ENCODE measurements around the gene DLK2. TPM values are rescaled to one million over a fixed set of nuclear protein-coding genes. Genes with fewer than 3 reads are reported as not detected.
A peak's percentile ranks its signal among the peaks of the same experiment; 100 is the strongest.

Gene DLK2
- total and polyA plus RNA-seq, 2 of the 13 experiments (the other 11 are each of a cell fraction or from before 2014, with no cell fraction given), result 1.2 to 3.8 TPM

DNA sequence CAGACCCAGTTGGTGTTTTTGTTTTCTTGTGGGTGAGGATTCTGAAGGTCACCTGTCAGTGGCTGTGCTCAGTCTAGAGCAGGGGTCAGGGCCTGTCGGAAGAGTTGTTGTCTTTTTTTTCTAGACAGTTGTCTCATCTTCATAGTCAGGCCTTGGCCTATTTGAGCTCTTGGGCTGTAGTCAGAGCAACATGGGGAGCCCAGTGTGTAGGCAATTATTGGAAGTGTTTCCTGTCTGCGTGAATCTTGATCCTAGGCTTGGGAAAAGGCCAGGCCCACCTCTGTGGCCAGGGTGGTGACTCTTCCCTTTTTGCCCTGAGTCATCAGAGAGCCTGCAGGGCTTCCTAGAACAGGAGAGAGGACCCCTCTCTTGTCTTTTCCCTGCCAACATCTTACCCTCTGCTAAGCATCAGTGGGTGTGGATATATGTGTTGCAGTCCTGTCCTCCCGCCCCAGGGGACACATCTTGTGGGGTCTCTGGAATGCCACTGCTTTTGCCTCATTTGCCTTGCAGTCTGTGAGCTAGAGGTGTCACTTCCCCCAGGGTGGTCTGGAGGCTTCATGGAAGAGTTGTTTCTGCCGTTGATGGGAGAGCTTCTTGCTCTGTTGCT lies 33.4 kb upstream of the DLK2 start (continued):
- TF ChIP-seq ZHX2 (IDR thresholded peaks at IDR 0.05; ENCODE audit: low read depth), result no peak
- no peak for TF ChIP-seq ZHX2 (CRISPR knock-in tag; IDR thresholded peaks at IDR 0.05; ENCODE audit: borderline replicate concordance)
- TF ChIP-seq NFE2 (CRISPR knock-in tag; IDR thresholded peaks at IDR 0.05), result no peak
- peak; percentile 100 for TF ChIP-seq ZBTB26 (CRISPR knock-in tag; IDR thresholded peaks at IDR 0.05; ENCODE audit: borderline replicate concordance)
- no peak for TF ChIP-seq ZNF703 (CRISPR knock-in tag; IDR thresholded peaks at IDR 0.05; ENCODE audit: borderline replicate concordance)
- no peak for TF ChIP-seq MXD1 (CRISPR knock-in tag; IDR thresholded peaks at IDR 0.05)
- TF ChIP-seq HOXA5 (CRISPR knock-in tag; IDR thresholded peaks at IDR 0.05), result no peak
- no peak for TF ChIP-seq ZNF589 (CRISPR knock-in tag; conservative IDR thresholded peaks at IDR 0.05)
- TF ChIP-seq THYN1 (CRISPR knock-in tag; IDR thresholded peaks at IDR 0.05; ENCODE audit: borderline replicate concordance, low read depth), result no peak
- TF ChIP-seq ZNF672 (CRISPR knock-in tag; IDR thresholded peaks at IDR 0.05), result no peak
- TF ChIP-seq MED1 (CRISPR knock-in tag; IDR thresholded peaks at IDR 0.05), result peak; percentile 91
- peak; percentile 76 for TF ChIP-seq ZNF646 (CRISPR knock-in tag; IDR thresholded peaks at IDR 0.05)
- TF ChIP-seq ZNF335 (CRISPR knock-in tag; IDR thresholded peaks at IDR 0.05), result 0 out of 2 replicates have a peak, but pooled peaks have one; percentile 31
- TF ChIP-seq THAP11 (CRISPR knock-in tag; IDR thresholded peaks at IDR 0.05), result no peak
- no peak for TF ChIP-seq NFYC (CRISPR knock-in tag; IDR thresholded peaks at IDR 0.05)
